HT1080 (cell line): ENCODE measurements around the gene RPIA. TPM values are rescaled to one million over a fixed set of nuclear protein-coding genes. Genes with fewer than 3 reads are reported as not detected.
"Not testable (repeated sequence)": the region's sequence is repeated elsewhere in the genome, so short reads cannot be mapped to it uniquely, and the experiment has no call there.

Experiments used
- DNase-seq: peaks from one replicate; pipeline ENCODE4 v3.0.0-alpha.2; 2015; ENCODE audit warnings: low read depth
- polyA plus RNA-seq, 2 experiments: library from polyadenylated mRNA; depleted of rRNA; stranded (reverse); fragments of >200 nt; gene quantifications; 2 replicates each; pipeline ENCODE4 v1.2.3, GENCODE V29; 2015
- total RNA-seq: library from RNA; depleted of rRNA; stranded (reverse); fragments of >200 nt; shearing (Covaris generic); gene quantifications from 2 replicates; pipeline ENCODE4 v1.2.3, GENCODE V29; 2014; rRNA removed

The RPIA gene
- 9.5 and 25.3 TPM in 2 replicates for total RNA-seq
- 27.2 and 29.1 TPM in 2 replicates for polyA plus RNA-seq (2015; cell fraction: cytosol; rRNA removed)
- 9.2 and 9.8 TPM in 2 replicates for polyA plus RNA-seq (2015; cell fraction: nucleus; rRNA removed)

DNA sequence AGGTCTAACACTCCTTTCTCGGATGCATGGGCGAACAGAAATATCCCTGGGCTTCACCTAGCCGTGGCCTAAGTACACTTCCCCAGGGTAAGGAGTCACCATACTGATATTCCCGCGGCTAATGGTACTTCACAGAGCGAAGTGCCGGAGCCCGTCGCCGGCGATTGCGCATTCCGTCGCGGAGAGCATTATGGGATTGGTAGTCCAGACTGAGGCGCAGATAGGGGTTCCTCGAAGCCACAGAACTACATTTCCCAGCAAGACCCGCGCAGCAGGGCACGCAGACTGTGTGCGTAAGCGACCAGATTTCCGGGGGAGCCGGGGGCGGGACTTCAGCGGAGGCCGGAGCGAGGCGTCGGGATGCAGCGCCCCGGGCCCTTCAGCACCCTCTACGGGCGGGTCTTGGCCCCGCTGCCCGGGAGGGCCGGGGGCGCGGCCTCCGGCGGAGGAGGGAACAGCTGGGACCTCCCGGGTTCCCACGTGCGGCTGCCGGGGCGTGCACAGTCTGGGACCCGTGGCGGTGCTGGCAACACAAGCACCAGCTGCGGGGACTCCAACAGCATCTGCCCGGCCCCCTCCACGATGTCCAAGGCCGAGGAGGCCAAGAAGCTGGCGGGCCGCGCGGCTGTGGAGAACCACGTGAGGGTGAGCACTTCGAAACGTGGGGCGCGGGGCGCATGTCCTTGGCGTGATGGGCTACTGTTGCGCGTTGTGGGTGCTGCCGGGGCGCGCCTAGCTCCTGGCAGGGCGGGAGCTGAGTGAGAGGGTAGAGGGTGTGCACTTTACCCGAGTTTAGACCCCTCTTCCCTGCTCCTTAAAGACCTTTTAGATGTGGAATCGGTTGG, at the start of gene RPIA:
Gene RPIA, plus strand, starts transcription at position 335 of the 845 bp plus-strand sequence. Its CDS starts 26 bp downstream, at position 361.
- peak; percentile 98 for DNase-seq

GRCh38 chr2:88642278-88642677, 49.2 kb upstream of the RPIA start:
- no peak for DNase-seq

GRCh38 chr2:88645291-88645882, 46.1 kb upstream of the RPIA start:
- not testable (repeated sequence) for DNase-seq

DNA sequence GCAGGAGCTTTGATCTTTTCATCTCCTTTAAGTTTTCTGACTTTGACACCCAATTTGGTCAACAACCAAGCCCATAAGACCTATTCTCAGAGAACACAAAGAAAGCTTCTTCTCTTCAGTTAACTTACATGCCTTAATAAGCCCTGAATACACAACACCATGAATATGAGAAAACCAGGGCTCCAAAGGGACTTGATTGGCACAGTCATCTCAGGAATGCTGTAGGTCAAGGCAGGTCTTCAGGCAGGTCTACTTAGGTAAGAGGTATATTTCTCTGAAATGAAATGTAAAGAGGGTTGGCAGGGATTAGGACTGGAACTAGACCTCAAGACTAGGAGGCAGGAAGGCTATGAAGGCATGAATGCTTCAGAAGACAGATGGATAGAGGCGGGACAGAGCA, 39.8 kb upstream of the RPIA start:
- DNase-seq: no peak

- peak; percentile 45 for DNase-seq
Observed at GRCh38 chr2:88654714-88655113, 36.8 kb upstream of the RPIA start.

GRCh38 chr2:88656690-88657089, 34.8 kb upstream of the RPIA start:
- DNase-seq: no peak

GRCh38 chr2:88657131-88657530, 34.3 kb upstream of the RPIA start:
- DNase-seq: no peak

DNA sequence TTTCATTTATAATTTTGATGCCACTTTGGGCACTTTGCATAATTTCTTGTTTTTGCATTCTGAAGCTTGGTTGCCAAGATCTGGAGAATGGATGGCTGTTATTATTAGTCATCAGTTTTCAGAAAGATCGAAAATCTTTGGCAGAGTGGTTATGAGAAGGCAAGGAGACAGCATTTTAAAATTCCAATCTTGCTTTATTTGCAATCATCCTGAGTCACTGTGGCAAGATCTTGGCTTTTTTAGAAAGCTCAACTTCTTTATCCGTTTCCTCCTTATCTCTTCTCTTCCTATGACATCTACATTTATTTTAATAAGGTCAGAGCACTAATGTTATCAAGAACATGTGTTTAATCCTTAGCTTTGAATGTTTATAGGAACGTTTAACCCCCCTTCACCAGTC, 33.1 kb upstream of the RPIA start:
- DNase-seq: peak; percentile 38

DNA sequence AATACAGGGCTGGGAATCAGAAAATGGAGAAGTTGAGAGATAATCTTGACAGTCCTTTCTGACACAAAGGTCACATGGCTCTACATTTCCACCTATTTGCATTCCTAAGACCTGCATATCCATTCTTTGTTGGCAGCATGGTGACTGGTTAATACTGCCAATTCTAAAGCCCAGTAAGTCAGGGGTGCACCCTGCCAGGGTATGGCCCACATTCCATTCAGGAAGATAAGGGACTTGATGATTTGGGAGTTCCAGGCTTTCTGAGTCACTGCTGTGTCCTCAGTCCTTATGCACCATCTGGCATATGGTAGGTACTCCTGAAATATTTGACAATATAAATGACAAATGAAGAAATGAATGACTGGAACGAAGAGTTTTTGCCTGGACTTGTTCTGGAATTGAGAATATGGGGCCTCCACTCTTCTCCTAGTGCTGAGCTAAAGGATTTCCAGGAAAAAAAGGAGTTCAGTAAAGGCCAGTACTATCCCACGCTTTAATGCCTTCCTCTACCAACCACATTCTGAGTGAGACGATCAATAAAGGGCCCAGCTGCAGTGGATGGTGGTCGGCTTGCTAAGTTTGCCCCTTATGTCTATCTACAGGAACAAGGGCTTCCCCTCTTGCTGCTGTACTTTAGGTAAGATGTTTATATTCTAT, 32.5 kb upstream of the RPIA start:
- DNase-seq: peak; percentile 26

DNA sequence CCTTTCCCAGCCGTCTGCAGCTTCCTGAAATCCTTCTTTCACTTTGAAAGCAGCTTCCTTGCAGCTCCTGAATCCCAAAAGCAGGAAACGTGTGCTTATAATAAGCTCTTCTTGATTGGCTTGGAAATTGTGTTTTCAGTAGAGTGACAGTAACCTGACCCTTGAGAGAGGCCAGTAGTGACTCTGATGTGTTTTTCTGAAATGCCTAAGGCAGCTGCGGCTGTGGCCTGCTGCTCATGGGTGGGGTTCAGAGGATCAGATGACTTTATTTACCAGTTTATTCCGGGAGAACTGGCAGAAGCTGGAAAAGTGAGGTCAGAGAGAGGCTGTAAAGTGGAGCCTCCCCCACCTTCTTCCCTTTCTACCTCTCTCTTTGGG, 31.9 kb upstream of the RPIA start:
- DNase-seq: peak; percentile 77

DNA sequence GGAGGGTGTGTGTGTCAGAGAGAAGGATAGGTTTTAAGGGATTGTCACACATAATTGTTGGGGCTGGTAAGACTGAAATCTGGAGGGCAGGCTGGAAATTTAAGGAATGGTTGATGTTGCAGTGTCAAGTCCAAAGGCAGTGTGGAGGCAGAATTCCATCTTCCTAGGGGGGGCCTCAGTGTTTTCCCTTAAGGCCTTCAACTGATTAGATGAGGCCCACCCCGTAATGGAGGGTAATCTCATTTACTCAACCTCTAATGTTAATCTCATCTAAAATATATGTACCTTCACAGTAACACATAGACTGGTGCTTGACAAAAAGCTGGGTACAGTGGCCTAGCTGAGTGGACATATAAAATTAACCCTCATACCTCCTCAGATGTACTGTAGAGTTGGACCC, 30.9 kb upstream of the RPIA start:
- no peak for DNase-seq

DNA sequence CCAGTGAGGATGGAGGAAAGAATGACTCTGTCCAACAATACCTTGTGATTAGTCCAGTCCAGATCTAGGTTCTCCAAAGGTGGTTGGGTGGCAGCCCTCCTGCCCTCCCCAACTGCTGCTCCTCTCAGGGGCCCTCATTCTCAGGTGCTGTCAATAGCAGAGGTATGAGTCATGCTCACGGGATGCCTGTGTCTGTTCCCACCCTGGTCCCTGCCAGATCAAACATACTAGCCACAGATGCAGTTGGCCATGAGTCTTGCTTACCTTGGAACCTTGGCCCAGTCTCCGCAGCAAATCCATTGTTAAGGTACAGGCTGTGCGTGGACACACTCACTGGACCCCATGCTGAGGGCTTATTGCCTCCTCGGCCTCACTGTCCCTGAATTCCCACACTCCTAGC, 24.9 kb upstream of the RPIA start:
- peak; percentile 17 for DNase-seq

- DNase-seq: no peak
Observed at GRCh38 chr2:88667219-88667618, 24.3 kb upstream of the RPIA start.

DNA sequence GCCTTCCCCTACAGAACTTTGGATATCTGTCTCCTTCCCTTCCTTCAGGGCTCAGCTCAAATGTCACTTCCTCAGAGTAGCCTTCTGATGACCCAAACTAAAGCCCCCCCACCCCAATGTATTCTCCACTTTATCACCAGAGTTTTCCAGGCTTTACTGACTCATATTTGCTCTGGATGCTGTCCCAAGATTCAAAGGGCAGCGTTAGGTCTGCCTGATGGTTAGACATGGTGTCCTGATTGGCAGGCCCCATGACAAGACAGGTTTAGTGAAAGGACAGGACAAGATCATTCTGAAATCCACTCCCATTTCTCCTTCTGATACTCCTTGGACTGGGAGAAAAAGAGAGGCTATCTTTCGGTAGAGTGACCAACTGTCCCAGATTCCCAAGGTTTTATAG, 22.6 kb upstream of the RPIA start:
- no peak for DNase-seq

DNA sequence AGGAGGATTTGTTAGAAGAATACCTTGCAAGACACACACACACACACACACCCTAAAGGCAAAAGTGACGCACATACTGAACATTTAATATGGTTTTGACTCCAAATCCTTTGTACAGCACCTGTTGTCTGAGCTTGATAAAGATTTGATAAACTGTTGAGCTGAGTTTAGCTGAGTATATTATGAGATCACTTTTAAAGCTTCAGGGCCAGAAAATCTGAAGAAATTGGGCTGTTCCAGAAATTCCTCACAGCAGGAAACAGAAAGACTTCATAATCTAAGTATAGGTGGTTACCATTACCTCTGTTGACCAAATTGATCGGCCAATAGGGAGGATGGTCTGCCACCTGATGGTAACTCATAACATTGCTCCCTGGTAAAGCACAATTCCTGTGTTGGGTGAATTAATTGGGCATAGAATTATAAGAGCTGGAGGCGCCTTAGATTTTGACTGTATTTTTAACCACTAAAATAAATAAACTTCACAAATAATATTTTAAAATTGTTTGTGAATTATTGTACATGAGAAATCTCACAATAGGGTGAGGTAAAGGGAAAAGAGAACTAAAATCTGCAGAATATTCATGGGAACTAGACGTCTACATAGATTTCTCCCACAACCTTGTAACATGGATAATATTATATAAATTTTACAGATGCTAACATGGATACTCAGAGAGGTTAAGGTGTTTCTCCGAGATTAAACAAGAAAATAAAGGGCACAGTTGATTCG, 21.8 kb upstream of the RPIA start:
- DNase-seq: peak; percentile 19

- DNase-seq: peak; percentile 62
Observed at GRCh38 chr2:88671786-88672427, 19.6 kb upstream of the RPIA start.

DNA sequence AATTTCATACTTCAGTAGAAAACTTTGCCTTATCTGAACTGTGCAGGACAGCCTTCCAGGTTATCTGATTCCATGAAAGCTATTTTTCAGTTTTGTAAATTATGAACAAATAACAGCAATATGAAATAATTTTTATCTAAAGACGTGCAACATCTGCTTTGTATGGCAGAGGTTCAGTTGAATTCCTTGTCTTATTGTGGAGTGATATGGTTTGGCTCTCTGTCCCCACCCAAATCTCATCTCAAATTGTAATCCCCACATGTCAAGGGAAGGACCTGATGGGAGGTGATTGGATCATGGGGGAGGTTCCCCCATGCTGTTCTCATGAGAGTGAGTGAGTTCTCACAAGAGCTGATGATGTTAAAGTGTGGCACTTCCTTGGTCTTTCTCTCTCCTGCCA, 18.1 kb upstream of the RPIA start:
- DNase-seq: no peak

GRCh38 chr2:88680266-88680902, 11.1 kb upstream of the RPIA start:
- no peak for DNase-seq

DNA sequence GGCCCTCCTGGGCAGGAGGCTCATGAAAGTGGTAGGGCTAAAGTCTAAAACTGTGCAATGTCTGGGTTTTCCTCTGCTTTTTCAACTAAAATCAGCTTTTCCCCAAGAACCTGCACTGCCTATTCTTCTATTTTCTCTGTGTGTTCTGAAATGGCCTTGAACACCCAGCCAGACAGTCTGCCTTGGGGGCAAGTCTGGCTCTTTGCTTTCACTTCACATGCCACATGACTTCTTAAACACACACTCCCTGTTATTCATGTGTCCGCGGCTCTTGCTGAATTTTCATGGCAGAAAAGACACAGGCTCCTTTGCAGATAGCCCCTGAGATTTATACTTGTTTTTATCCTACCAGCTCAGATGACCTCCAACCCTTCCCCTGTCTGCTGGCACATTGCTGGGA, 10.6 kb upstream of the RPIA start:
- DNase-seq: no peak
